Keratinocyte (primary cell): Measurements from ENCODE around the gene NGFR. TPM values are rescaled to one million over a fixed set of nuclear protein-coding genes. Genes with fewer than 3 reads are reported as not detected.

ENCODE experiments used
- DNase-seq: peaks from one replicate; pipeline ENCODE4 v3.0.0-alpha.2; 2011; ENCODE audit warnings: low read depth, missing footprints, low spot score
- FAIRE-seq: peaks from 2 replicates; lab custom pipeline; 2011; peaks lifted over from hg19 to GRCh38; lab: Jason Lieb, UNC
- H2AFZ ChIP-seq: 2 replicates; pipeline ENCODE4 v1.6.0; 2012; ENCODE audit warnings: low read length, control low read depth, inconsistent platforms; ENCODE audit not compliant: control insufficient read depth
- H3K27ac ChIP-seq: 2 replicates; pipeline ENCODE4 v1.5.1; 2011; ENCODE audit warnings: low read length; ENCODE audit not compliant: control insufficient read depth, insufficient read depth
- H3K27me3 ChIP-seq: 3 replicates; pipeline ENCODE4 v1.6.0; 2011; ENCODE audit warnings: low read length; ENCODE audit not compliant: control insufficient read depth, insufficient read depth; ENCODE audit errors: extremely low read depth
- H3K36me3 ChIP-seq, 2 experiments: 2 replicates in 1 of 2; 3 replicates in 1 of 2; pipeline ENCODE4 v1.5.1; 2011; ENCODE audit warnings: low read length in 2 of 2, mild to moderate bottlenecking in 1 of 2; ENCODE audit not compliant: control insufficient read depth in 2 of 2, insufficient read depth in 2 of 2; ENCODE audit errors: extremely low read depth in 1 of 2
- H3K4me1 ChIP-seq: 3 replicates; pipeline ENCODE4 v1.5.1; 2011; ENCODE audit warnings: low read length; ENCODE audit not compliant: control insufficient read depth, insufficient read depth; ENCODE audit errors: extremely low read depth
- H3K4me2 ChIP-seq: 3 replicates; pipeline ENCODE4 v1.6.0; 2011; ENCODE audit warnings: low read depth, low read length; ENCODE audit not compliant: control insufficient read depth, insufficient read depth; ENCODE audit errors: extremely low read depth
- H3K4me3 ChIP-seq, 3 experiments: fragments of 200-600 bp in 1 of 3; sonication (generic) in 1 of 3; 2 replicates in 2 of 3; 3 replicates in 1 of 3; pipeline ENCODE4 v1.5.1; 2011 to 2016; ENCODE audit warnings: low read length in 3 of 3, mild to moderate bottlenecking in 3 of 3, control low read depth in 2 of 3, inconsistent platforms in 1 of 3, low read depth in 1 of 3, mixed read lengths in 1 of 3, mixed run types in 1 of 3, moderate library complexity in 1 of 3; ENCODE audit not compliant: control insufficient read depth in 2 of 3, insufficient read depth in 2 of 3; ENCODE audit errors: extremely low read depth in 1 of 3
- H3K79me2 ChIP-seq: 2 replicates; pipeline ENCODE4 v1.6.0; 2012; ENCODE audit warnings: low read length; ENCODE audit not compliant: control insufficient read depth, insufficient read depth
- H3K9ac ChIP-seq: 3 replicates; pipeline ENCODE4 v1.6.0; 2011; ENCODE audit warnings: low read length; ENCODE audit not compliant: control insufficient read depth, insufficient read depth; ENCODE audit errors: extremely low read depth
- H3K9me1 ChIP-seq: 3 replicates; pipeline ENCODE4 v1.6.0; 2011; ENCODE audit warnings: low read length; ENCODE audit not compliant: control insufficient read depth, insufficient read depth; ENCODE audit errors: extremely low read depth
- H3K9me3 ChIP-seq: 2 replicates; pipeline ENCODE4 v1.5.1; 2012; ENCODE audit warnings: low read depth, low read length; ENCODE audit not compliant: control insufficient read depth
- H4K20me1 ChIP-seq: 3 replicates; pipeline ENCODE4 v1.6.0; 2011; ENCODE audit warnings: low read length; ENCODE audit not compliant: control insufficient read depth, insufficient read depth; ENCODE audit errors: extremely low read depth
- EZH2 ChIP-seq: IDR thresholded peaks from one replicate; pipeline ENCODE4 v1.6.1; 2012; ENCODE audit warnings: inconsistent platforms, mild to moderate bottlenecking, low read length, moderate library complexity
- dilution Hi-C: fragments of 300-500 bp; cut with MboI; formaldehyde crosslinking; loops from one replicate; pipeline ENCODE4 v1.7.0; 2020; ENCODE audit warnings: low sequenced_read_pairs; ENCODE audit not compliant: extremely low pct_ligation_motif_present
- polyA plus RNA-seq, 5 experiments: library from polyadenylated mRNA; depleted of rRNA in 3 of 5; stranded (reverse) in 3 of 5; stranded (forward) in 1 of 5; unstranded in 1 of 5; fragments of >200 nt; gene quantifications; 1 replicate in 1 of 5; 2 replicates in 3 of 5; 3 replicates in 1 of 5; pipeline versions ENCODE4 v1.2.1 to v1.2.3, GENCODE V29; 2011 to 2012; ENCODE audit warnings: missing spikeins in 2 of 5, low read depth in 1 of 5, low replicate concordance in 1 of 5
- TF ChIP-seq, protein P1 (sequence below), 3 experiments: IDR thresholded peaks in 1 of 3; conservative IDR thresholded peaks in 1 of 3; optimal IDR thresholded peaks in 1 of 3; 2 replicates in 2 of 3; 3 replicates in 1 of 3; pipeline versions ENCODE3 to v1.5.1; 2011; ENCODE audit warnings: low read length in 3 of 3, mild to moderate bottlenecking in 3 of 3, moderate library complexity in 2 of 3, control low read depth in 1 of 3, inconsistent platforms in 1 of 3; ENCODE audit not compliant: insufficient read depth in 2 of 3; ENCODE audit errors: extremely low read depth in 1 of 3

NGFR gene
- polyA plus RNA-seq, 1 donor (not counting 4 experiments of a cell fraction or from before 2014, with no cell fraction given), result 1.7 TPM

DNA sequence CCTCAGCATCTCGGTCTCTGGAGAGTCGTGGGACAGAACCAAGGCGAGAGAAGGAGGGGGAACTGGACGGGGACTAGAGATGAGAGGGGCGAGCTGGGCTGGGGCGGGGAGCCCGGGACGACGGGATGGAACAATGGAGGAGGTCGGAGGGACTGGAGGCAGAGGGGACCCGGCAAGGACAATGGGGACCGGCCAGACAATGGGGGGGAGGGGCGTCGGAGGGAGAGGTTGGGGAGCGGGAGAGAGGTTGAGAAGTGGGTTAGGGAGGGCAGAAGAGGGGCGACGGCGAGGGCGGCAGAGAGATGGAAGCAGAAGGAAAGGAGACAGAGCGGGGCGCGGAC is 719 bp downstream of the NGFR start:
- H3K79me2 ChIP-seq, result no peaks in the 10 kb centered on the region
- peaks cover 14% of the 10 kb centered on the region for H3K4me1 ChIP-seq
- H3K27ac ChIP-seq, result no peak overlapping the region
- no peaks in the 10 kb centered on the region for H3K36me3 ChIP-seq
- DNase-seq, result no peak
- peak overlapping the region; percentile 91 for H3K4me2 ChIP-seq
- H3K9ac ChIP-seq, result no peak overlapping the region
- peaks cover 26% of the 10 kb centered on the region for H3K27me3 ChIP-seq
- H3K9me3 ChIP-seq, result no peaks in the 10 kb centered on the region
- H3K4me3 ChIP-seq, result peak overlapping the region; percentile 39 to 75 (median 74)
- no peaks in the 10 kb centered on the region for H4K20me1 ChIP-seq
- dilution Hi-C loops, result no loop called here
- no peaks in the 10 kb centered on the region for H3K9me1 ChIP-seq
- H2AFZ ChIP-seq, result no peak overlapping the region
- FAIRE-seq, result no peak
- no peak for TF ChIP-seq EZH2
- TF ChIP-seq, protein P1, sequence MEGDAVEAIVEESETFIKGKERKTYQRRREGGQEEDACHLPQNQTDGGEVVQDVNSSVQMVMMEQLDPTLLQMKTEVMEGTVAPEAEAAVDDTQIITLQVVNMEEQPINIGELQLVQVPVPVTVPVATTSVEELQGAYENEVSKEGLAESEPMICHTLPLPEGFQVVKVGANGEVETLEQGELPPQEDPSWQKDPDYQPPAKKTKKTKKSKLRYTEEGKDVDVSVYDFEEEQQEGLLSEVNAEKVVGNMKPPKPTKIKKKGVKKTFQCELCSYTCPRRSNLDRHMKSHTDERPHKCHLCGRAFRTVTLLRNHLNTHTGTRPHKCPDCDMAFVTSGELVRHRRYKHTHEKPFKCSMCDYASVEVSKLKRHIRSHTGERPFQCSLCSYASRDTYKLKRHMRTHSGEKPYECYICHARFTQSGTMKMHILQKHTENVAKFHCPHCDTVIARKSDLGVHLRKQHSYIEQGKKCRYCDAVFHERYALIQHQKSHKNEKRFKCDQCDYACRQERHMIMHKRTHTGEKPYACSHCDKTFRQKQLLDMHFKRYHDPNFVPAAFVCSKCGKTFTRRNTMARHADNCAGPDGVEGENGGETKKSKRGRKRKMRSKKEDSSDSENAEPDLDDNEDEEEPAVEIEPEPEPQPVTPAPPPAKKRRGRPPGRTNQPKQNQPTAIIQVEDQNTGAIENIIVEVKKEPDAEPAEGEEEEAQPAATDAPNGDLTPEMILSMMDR (optimal IDR thresholded peaks at IDR 0.05 in 1 of 3, IDR thresholded peaks at IDR 0.05 in 1 of 3, conservative IDR thresholded peaks at IDR 0.05 in 1 of 3; ENCODE audit: extremely low read depth in 1 of 3, insufficient read depth in 2 of 3, low read length in 3 of 3), result no peak

DNA sequence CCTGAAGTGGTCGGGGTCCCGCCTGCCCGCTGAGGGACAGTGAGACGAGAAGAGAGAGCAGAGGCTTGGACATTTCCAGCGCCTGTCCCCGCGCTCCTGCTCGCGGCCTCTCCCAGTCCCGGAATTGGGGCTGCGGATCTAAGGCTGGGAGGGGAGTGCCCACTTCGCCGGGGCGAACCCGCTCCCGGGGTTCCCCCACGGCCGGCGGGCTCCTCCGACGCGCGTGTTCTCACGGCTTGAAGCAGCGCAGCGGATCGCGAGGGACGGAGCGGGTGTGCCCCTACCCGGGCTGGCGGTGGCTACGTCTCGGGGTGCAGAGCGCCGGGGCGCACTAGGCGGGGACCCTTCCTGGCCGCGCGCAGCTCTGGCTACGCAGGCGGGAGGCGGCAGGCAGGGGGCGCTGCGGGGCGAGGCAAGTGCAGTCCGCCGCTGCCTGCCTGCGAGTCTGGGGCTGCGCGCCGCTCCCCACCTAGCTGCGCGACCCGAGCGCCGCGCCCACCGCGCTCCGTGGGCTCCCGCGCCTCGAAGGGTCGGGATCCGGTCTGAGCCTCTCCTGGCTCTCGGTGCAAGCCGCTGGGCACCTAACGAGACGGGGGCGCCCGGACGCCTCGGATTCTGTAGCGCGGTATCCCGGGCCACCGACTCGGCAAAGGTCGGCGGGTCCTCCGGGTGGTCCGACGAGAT is 1.2 kb downstream of the NGFR start:
- peak overlapping the region; percentile 91 for H3K4me2 ChIP-seq
- H3K9me1 ChIP-seq, result no peaks in the 10 kb centered on the region
- dilution Hi-C loops, result no loop called here
- FAIRE-seq (no peak), DNase-seq (no peak)
- no peaks in the 10 kb centered on the region for H3K9me3 ChIP-seq
- no peaks in the 10 kb centered on the region for H3K36me3 ChIP-seq
- H3K4me3 ChIP-seq, result peak overlapping the region; percentile 39 to 75 (median 74)
- H3K79me2 ChIP-seq, result no peaks in the 10 kb centered on the region
- no peak overlapping the region for H3K27ac ChIP-seq
- peaks cover 18% of the 10 kb centered on the region for H3K4me1 ChIP-seq
- peak overlapping the region; percentile 82 for H2AFZ ChIP-seq
- no peaks in the 10 kb centered on the region for H4K20me1 ChIP-seq
- peaks cover 24% of the 10 kb centered on the region for H3K27me3 ChIP-seq
- H3K9ac ChIP-seq, result peak overlapping the region; percentile 26
- no peak for TF ChIP-seq EZH2
- TF ChIP-seq, protein P1 (optimal IDR thresholded peaks at IDR 0.05 in 1 of 3, IDR thresholded peaks at IDR 0.05 in 1 of 3, conservative IDR thresholded peaks at IDR 0.05 in 1 of 3; ENCODE audit: extremely low read depth in 1 of 3, insufficient read depth in 2 of 3, low read length in 3 of 3), result peak; percentile 48 to 97 (median 81)
